ENCODE results near the gene BIRC6.

DNA sequence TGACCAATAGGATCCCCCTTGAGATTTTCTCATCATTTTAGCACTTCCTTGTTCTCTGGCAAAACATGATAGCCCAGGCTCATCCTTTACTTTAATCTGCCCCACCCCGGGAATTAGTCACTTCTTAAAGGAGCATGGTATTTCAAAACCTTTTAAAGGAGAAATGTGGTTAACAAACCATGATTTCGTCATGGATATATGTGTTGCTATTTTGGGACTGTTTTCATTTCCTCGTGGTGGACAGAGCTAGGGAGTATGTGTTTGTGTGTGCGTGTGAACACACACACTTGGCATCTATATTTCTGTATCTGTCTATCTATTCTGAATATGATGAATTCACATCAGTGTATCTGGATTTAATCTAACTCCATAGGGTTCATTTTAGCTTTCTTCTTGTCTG, 128.1 kb downstream of the BIRC6 start:
- TF ChIP-seq CTCF (IDR thresholded peaks at IDR 0.05; ENCODE audit: insufficient read depth, low read length, poor library complexity, severe bottlenecking) (no peak), EZH2phosphoT487 (conservative IDR thresholded peaks at IDR 0.05; ENCODE audit: low read length) (no peak)
